Panc1 (cell line): ENCODE measurements around the gene CCNJL.

Source experiments
- CTCF ChIP-seq: fragments of 450-650 bp; IDR thresholded peaks from 2 replicates; pipeline ENCODE4 v1.5.1; 2017; ENCODE audit warnings: mild to moderate bottlenecking
- POLR2AphosphoS5 ChIP-seq: IDR thresholded peaks from 2 replicates; pipeline ENCODE4 v1.6.1; 2012; ENCODE audit warnings: mild to moderate bottlenecking, low read depth, low read length, moderate library complexity

DNA sequence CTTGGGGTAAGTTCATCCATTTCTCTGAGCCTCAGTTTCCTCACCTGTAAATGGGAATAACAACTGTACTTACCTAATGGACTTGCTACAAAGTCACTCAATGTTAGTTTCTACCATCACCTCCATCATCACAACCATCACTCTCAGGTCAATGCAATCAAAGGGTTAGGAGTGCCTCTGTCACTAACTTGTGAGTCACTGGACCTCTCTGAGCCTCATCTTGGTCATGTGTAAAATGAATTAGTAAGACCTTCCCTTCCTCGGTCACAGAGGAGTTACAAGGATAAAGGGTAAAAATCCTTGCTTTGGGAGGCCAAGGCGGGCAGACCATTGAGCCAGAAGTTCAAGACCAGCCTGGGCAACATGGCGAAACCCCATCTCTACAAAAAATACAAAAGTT is 70.2 kb downstream of the CCNJL start:
- no peak for TF ChIP-seq POLR2AphosphoS5
- no peak for TF ChIP-seq CTCF
